ENCODE measurements around the gene SMIM44. TPM values are rescaled to one million over a fixed set of nuclear protein-coding genes. Genes with fewer than 3 reads are reported as not detected.

SMIM44 gene
- total RNA-seq, 4 donors from 2014 or later, result 5.4 to 11.0 TPM; not detected in 2

DNA sequence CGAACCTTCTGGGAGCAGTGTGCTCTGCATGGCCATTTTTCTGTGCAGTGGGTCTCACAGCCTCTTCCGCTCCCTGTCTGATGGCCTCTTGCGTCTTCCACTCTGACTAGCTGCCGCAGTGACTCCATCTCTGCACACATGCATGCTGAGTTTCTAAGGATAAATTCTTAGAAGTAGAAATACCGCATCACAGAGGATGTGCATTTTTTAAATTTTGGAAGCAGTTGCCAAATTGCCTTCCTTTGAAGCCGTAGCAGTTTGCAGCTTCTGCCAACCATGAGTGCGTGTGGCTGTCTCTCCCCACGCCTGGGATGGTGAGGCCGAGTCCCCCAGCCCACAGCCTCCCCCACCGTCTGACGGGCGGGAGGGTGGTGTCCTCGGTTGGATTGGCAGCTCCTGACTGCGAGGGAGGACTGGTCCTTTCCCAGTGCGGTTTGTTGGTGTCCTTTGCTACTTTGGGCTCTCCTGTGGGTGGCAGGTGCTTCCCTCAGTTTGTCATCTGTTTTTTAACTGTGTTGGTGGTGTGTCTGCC lies 32.7 kb upstream of the SMIM44 start:
- Histone ChIP-seq H3K36me3 (peaks cover 0 to 17% (median 0%) of the 10 kb centered on the region in 3 donors), H3K4me1 (peaks cover 0 to 38% (median 5%) of the 10 kb centered on the region in 4 donors)

DNA sequence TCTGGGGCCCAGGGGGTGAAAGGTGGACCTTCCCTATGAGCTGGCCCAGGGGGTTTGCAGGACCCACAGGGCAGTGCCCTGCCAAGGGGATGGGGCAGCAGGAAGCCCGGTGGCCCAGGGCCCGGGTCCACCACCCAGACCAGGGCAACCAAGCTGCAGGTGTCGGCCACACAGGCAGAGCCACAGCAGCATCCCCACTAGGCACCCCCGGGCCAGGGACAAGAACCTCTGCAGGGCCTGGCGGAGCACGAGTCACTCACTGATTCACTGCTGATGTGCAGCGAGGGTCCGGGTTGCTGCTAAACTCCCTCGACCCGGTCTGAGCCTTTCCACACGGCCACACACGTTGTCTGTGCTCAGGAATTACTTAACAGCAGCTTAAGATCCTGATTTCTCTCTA lies 31.7 kb upstream of the SMIM44 start:
- TF ChIP-seq, protein P1, sequence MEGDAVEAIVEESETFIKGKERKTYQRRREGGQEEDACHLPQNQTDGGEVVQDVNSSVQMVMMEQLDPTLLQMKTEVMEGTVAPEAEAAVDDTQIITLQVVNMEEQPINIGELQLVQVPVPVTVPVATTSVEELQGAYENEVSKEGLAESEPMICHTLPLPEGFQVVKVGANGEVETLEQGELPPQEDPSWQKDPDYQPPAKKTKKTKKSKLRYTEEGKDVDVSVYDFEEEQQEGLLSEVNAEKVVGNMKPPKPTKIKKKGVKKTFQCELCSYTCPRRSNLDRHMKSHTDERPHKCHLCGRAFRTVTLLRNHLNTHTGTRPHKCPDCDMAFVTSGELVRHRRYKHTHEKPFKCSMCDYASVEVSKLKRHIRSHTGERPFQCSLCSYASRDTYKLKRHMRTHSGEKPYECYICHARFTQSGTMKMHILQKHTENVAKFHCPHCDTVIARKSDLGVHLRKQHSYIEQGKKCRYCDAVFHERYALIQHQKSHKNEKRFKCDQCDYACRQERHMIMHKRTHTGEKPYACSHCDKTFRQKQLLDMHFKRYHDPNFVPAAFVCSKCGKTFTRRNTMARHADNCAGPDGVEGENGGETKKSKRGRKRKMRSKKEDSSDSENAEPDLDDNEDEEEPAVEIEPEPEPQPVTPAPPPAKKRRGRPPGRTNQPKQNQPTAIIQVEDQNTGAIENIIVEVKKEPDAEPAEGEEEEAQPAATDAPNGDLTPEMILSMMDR (IDR thresholded peaks at IDR 0.05), result no peak
- no peak for TF ChIP-seq POLR2A (IDR thresholded peaks at IDR 0.05)
- no peak for DNase-seq
- H3K27me3 ChIP-seq, result no peaks in the 10 kb centered on the region
- no peaks in the 10 kb centered on the region for H3K9me3 ChIP-seq
- peaks cover 0 to 30% (median 3%) of the 10 kb centered on the region in 4 donors for H3K4me1 ChIP-seq
- no peak overlapping the region for H3K27ac ChIP-seq
- no peak overlapping the region for H3K4me3 ChIP-seq
- peaks cover 0 to 21% (median 0%) of the 10 kb centered on the region in 3 donors for H3K36me3 ChIP-seq

More for the DNA sequence above, 32.7 kb upstream of the SMIM44 start:
- Histone ChIP-seq H3K4me3 (no peak overlapping the region), H3K27me3 (no peaks in the 10 kb centered on the region), H3K27ac (no peak overlapping the region), H3K9me3 (no peaks in the 10 kb centered on the region)
- no peak for DNase-seq
- TF ChIP-seq, protein P1 (IDR thresholded peaks at IDR 0.05), result no peak
- TF ChIP-seq POLR2A (IDR thresholded peaks at IDR 0.05), result no peak

DNA sequence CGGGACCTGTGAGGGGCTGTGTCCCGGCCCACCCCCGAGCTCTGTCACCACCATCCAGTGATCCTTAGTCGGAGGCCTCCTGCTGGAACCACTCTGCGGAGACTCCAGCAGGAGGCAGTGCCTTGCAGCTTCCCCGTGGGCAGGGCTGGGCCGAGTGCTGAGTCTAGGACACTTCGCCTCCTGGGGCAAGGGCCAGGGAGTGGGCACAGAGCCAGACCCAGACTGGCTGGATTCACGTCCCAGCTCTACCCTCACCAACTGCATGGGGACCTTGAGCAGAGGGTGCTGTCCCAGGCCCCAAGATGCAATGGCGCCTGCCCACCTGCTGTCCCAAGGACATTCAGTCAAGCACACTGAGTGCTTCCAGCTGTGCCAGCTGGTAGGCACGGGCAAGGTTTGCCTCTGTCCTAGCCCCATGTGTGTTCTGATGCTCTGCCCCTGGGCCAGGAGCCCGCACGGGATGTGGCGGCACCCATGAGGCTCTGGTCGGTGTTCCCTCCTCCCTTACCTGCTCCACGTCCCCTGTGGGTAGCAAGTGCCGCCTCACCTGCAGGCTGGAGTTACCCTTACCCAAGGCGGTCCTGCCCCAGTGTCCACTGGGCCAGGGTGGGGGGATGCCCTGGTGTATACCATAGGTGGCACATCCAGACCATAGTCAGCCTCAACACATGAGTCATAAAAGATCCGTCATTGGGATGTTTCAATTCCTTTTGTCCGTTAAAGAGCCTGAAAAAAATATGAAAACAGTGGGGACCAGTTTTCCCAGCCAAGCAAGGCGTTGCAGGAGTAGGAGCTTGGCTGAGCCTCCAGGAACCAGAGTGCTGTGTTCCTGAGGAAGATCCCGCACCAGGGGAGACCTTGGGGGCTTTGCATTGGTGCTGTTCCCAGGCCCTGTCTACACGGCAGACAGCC lies 30.2 kb upstream of the SMIM44 start:
- peaks cover 0 to 23% (median 0%) of the 10 kb centered on the region in 3 donors for H3K36me3 ChIP-seq
- no peak for TF ChIP-seq POLR2A (IDR thresholded peaks at IDR 0.05)
- TF ChIP-seq, protein P1 (IDR thresholded peaks at IDR 0.05), result no peak
- H3K27ac ChIP-seq, result no peak overlapping the region
- DNase-seq, result no peak
- H3K4me3 ChIP-seq, result no peak overlapping the region
- no peaks in the 10 kb centered on the region for H3K27me3 ChIP-seq
- no peaks in the 10 kb centered on the region for H3K9me3 ChIP-seq
- peaks cover 0 to 29% (median 3%) of the 10 kb centered on the region in 4 donors for H3K4me1 ChIP-seq

DNA sequence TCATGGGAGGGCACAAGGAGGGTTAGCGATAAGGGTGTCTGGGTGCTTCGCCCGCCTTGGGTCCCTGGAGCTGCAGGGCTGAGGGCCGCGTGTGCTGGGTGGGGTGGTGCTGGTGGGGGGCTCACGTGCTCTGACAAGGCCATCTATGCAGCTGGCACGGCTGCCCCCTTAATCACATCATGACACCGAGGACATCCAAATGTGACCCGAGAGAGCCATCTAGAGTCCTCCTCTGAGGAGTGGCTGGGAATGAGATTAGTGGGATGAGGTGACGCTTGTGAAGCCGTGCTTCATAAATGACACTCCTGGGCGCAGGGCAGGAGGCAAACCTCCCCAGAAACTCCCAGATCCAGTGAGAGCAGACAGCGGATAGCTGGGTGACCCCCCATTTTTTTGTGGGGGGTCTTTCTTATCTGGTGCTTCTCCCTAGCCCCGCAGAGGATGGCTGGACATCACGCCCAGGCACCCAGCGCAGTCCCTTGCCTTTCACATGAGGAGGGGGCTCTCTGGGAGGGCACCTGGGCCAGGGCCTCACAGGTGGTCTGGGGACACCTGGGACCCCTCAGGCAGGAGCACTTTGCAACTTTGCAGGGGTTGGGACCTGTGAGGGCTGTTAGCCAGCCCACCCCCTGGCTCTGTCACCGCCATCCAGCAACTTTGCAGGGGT lies 29.5 kb upstream of the SMIM44 start:
- H3K4me1 ChIP-seq, result peaks cover 0 to 35% (median 4%) of the 10 kb centered on the region in 4 donors
- H3K9me3 ChIP-seq, result no peaks in the 10 kb centered on the region
- no peaks in the 10 kb centered on the region for H3K27me3 ChIP-seq
- H3K36me3 ChIP-seq, result peaks cover 0 to 23% (median 0%) of the 10 kb centered on the region in 3 donors
- no peak overlapping the region for H3K4me3 ChIP-seq
- H3K27ac ChIP-seq, result no peak overlapping the region
- no peak for DNase-seq
- TF ChIP-seq, protein P1 (IDR thresholded peaks at IDR 0.05), result no peak
- no peak for TF ChIP-seq POLR2A (IDR thresholded peaks at IDR 0.05)

DNA sequence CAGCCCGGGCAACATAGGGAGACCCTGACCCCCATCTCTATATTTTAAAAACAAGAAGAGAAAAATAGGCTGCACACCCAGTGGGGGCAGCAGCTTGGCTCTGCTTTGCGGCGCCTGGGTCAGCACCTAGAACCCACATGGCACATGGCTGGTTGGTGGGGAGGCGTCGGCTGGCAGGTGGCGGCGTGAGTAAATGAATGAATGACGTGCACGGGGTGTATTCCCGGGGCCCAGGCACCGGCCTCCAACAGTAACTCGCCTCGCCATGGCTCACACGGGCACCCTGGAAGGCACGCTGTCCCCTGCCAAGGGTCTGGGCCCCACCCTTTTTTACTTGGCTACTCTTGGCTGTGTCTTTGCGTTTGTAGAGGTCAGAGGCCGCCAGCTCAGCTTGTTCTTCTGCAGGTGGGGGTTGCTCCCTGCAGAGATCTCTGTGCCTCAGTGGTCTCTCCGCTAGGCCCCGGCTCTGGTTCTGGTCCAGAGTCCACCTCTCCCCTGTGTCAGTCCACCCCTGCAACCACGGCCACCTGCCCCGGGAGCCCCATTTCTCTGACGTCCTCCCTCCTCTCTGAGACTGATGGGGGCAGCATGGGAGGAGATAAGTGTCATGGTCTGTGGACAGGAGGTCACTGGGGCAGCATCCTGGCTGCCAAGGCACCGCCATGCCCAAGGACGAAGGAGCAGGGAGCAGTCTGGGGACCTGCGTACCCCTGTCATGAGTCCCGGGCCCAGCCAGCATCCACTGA lies 28.4 kb upstream of the SMIM44 start:
- Histone ChIP-seq H3K9me3 (no peaks in the 10 kb centered on the region), H3K4me1 (peaks cover 0 to 38% (median 11%) of the 10 kb centered on the region in 4 donors), H3K36me3 (peaks cover 0 to 23% (median 0%) of the 10 kb centered on the region in 3 donors), H3K27ac (no peak overlapping the region), H3K27me3 (no peaks in the 10 kb centered on the region), H3K4me3 (no peak overlapping the region)
- no peak for TF ChIP-seq POLR2A (IDR thresholded peaks at IDR 0.05)
- TF ChIP-seq, protein P1 (IDR thresholded peaks at IDR 0.05), result no peak
- no peak for DNase-seq

All from Peyer's patch (tissue), 4 donors.